ENCODE data around the gene RGR.

The RGR gene

GRCh38 chr10:84243759-84244158, 1.1 kb upstream of the RGR start:
- no peak for TF ChIP-seq Cebpa-rat (IDR thresholded peaks at IDR 0.05)
- Histone ChIP-seq H3K9ac (no peak overlapping the region), H3K4me1 (no peaks in the 10 kb centered on the region), H3K27ac (no peak overlapping the region), H3K9me3 (replicated peaks in 1 of 11) (no peaks in the 10 kb centered on the region), H3K4me3 (no peak overlapping the region), H3K27me3 (no peaks in the 10 kb centered on the region), H3K36me3 (no peaks in the 10 kb centered on the region), H4K20me1 (no peaks in the 10 kb centered on the region), H3K4me2 (no peak overlapping the region)

GRCh38 chr10:84247496-84247895, 2.6 kb downstream of the RGR start:
- Histone ChIP-seq H3K4me3 (no peak overlapping the region), H3K36me3 (no peaks in the 10 kb centered on the region), H3K9ac (no peak overlapping the region), H3K4me2 (no peak overlapping the region), H3K27ac (no peak overlapping the region), H3K27me3 (no peaks in the 10 kb centered on the region), H3K4me1 (no peaks in the 10 kb centered on the region), H4K20me1 (no peaks in the 10 kb centered on the region), H3K9me3 (replicated peaks in 1 of 11) (no peaks in the 10 kb centered on the region; a peak in 1 of 22 replicates)
- TF ChIP-seq Cebpa-rat (IDR thresholded peaks at IDR 0.05), result no peak

GRCh38 chr10:84248794-84249193, 3.9 kb downstream of the RGR start:
- Histone ChIP-seq H3K4me2 (no peak overlapping the region), H3K4me3 (no peak overlapping the region), H3K27ac (no peak overlapping the region), H3K4me1 (no peaks in the 10 kb centered on the region), H3K27me3 (no peaks in the 10 kb centered on the region), H3K9ac (no peak overlapping the region), H3K9me3 (replicated peaks in 1 of 11) (no peaks in the 10 kb centered on the region; a peak in 1 of 22 replicates), H3K36me3 (no peaks in the 10 kb centered on the region), H4K20me1 (no peaks in the 10 kb centered on the region)
- TF ChIP-seq Cebpa-rat (IDR thresholded peaks at IDR 0.05), result no peak

GRCh38 chr10:84254552-84255478, 10.0 kb downstream of the RGR start:
- Histone ChIP-seq H3K27me3 (no peaks in the 10 kb centered on the region), H3K36me3 (no peaks in the 10 kb centered on the region)

GRCh38 chr10:84256510-84257342, 11.9 kb downstream of the RGR start:
- Histone ChIP-seq H3K9ac (no peak overlapping the region), H4K20me1 (no peaks in the 10 kb centered on the region), H3K36me3 (no peaks in the 10 kb centered on the region), H3K4me2 (no peak overlapping the region), H3K4me1 (no peaks in the 10 kb centered on the region), H3K9me3 (replicated peaks in 1 of 11) (no peaks in the 10 kb centered on the region; a peak in 1 of 22 replicates), H3K27ac (no peak overlapping the region), H3K4me3 (no peak overlapping the region), H3K27me3 (no peaks in the 10 kb centered on the region)
- no peak for TF ChIP-seq Cebpa-rat (IDR thresholded peaks at IDR 0.05)

More at GRCh38 chr10:84254552-84255478, 10.0 kb downstream of the RGR start:
- Histone ChIP-seq H3K4me3 (no peak overlapping the region), H3K4me2 (no peak overlapping the region), H3K9ac (no peak overlapping the region), H3K9me3 (replicated peaks in 1 of 11) (no peaks in the 10 kb centered on the region; a peak in 1 of 22 replicates), H3K27ac (no peak overlapping the region), H4K20me1 (no peaks in the 10 kb centered on the region), H3K4me1 (no peaks in the 10 kb centered on the region)
- TF ChIP-seq Cebpa-rat (IDR thresholded peaks at IDR 0.05), result no peak

- H3K27me3 ChIP-seq, result no peaks in the 10 kb centered on the region
- no peak for TF ChIP-seq Cebpa-rat (IDR thresholded peaks at IDR 0.05)
- H3K9ac ChIP-seq, result no peak overlapping the region
- H3K4me1 ChIP-seq, result no peaks in the 10 kb centered on the region
- no peak overlapping the region for H3K27ac ChIP-seq
- H3K4me3 ChIP-seq, result no peak overlapping the region
- H3K36me3 ChIP-seq, result no peaks in the 10 kb centered on the region
- no peaks in the 10 kb centered on the region for H4K20me1 ChIP-seq
- no peaks in the 10 kb centered on the region for H3K9me3 ChIP-seq (replicated peaks in 1 of 11)
- no peak overlapping the region for H3K4me2 ChIP-seq
These were observed 12.6 kb downstream of the RGR start for GRCh38 chr10:84257343-84258020.

GRCh38 chr10:84258034-84258695, 13.3 kb downstream of the RGR start:
- Histone ChIP-seq H3K4me1 (no peaks in the 10 kb centered on the region), H3K9me3 (replicated peaks in 1 of 11) (no peaks in the 10 kb centered on the region), H3K4me3 (no peak overlapping the region), H3K36me3 (no peaks in the 10 kb centered on the region), H3K9ac (no peak overlapping the region), H3K27me3 (no peaks in the 10 kb centered on the region), H4K20me1 (no peaks in the 10 kb centered on the region), H3K4me2 (no peak overlapping the region), H3K27ac (no peak overlapping the region)
- no peak for TF ChIP-seq Cebpa-rat (IDR thresholded peaks at IDR 0.05)

- Histone ChIP-seq H3K36me3 (no peaks in the 10 kb centered on the region), H3K4me1 (peaks cover 0 to 4% (median 0%) of the 10 kb centered on the region in 10 experiments; a peak in 1 of 20 replicates), H3K9me3 (replicated peaks in 1 of 11) (no peaks in the 10 kb centered on the region), H3K9ac (no peak overlapping the region), H4K20me1 (no peaks in the 10 kb centered on the region), H3K27ac (no peak overlapping the region), H3K4me3 (no peak overlapping the region), H3K4me2 (no peak overlapping the region), H3K27me3 (no peaks in the 10 kb centered on the region)
- TF ChIP-seq Cebpa-rat (IDR thresholded peaks at IDR 0.05), result no peak
These were observed 16.5 kb downstream of the RGR start for GRCh38 chr10:84261236-84261915.
